ENCODE results near the gene RXRB. TPM values are rescaled to one million over a fixed set of nuclear protein-coding genes. Genes with fewer than 3 reads are reported as not detected.
A peak's percentile ranks its signal among the peaks of the same experiment; 100 is the strongest.

The RXRB gene
- total and polyA plus RNA-seq, 2 of the 13 experiments (the other 11 are each of a cell fraction or from before 2014, with no cell fraction given), result 26.7 to 55.7 TPM

GRCh38 chr6:33205191-33206026 is 4.9 kb upstream of the RXRB start (continued):
- TF ChIP-seq NR1H2 (CRISPR knock-in tag; IDR thresholded peaks at IDR 0.05; ENCODE audit: borderline replicate concordance, low read depth) (no peak), ZNF572 (CRISPR knock-in tag; IDR thresholded peaks at IDR 0.05) (0 out of 2 replicates have a peak, but pooled peaks have one; percentile 39), FOSL2 (CRISPR knock-in tag; IDR thresholded peaks at IDR 0.05) (0 out of 2 replicates have a peak, but pooled peaks have one; percentile 39), POLR2AphosphoS5 (IDR thresholded peaks at IDR 0.05; ENCODE audit: low read depth, low read length) (no peak), ZZZ3 (CRISPR knock-in tag; IDR thresholded peaks at IDR 0.05; ENCODE audit: borderline replicate concordance) (no peak), ZBTB38 (CRISPR knock-in tag; IDR thresholded peaks at IDR 0.05) (peak; percentile 92), CCDC6 (CRISPR knock-in tag; IDR thresholded peaks at IDR 0.05) (no peak), CEBPZ (IDR thresholded peaks at IDR 0.05; ENCODE audit: low read length) (no peak), ZNF607 (CRISPR knock-in tag; IDR thresholded peaks at IDR 0.05; ENCODE audit: borderline replicate concordance) (no peak), GFI1 (CRISPR knock-in tag; IDR thresholded peaks at IDR 0.05; ENCODE audit: borderline replicate concordance) (no peak), YY1 (IDR thresholded peaks at IDR 0.05; ENCODE audit: insufficient read depth, insufficient replicate concordance, low read depth, low read length) (no peak), ELF3 (CRISPR knock-in tag; IDR thresholded peaks at IDR 0.05) (no peak), RFX5 (IDR thresholded peaks at IDR 0.05; ENCODE audit: low read depth, low read length) (no peak; the same call in 1 of the 2 replicates), HNF1A (IDR thresholded peaks at IDR 0.05; ENCODE audit: low read depth) (no peak), HNF1A (CRISPR knock-in tag; IDR thresholded peaks at IDR 0.05; ENCODE audit: borderline replicate concordance) (0 out of 2 replicates have a peak, but pooled peaks have one; percentile 2), SIN3A (IDR thresholded peaks at IDR 0.05; ENCODE audit: borderline replicate concordance, low read depth, low read length) (0 out of 2 replicates have a peak, but pooled peaks have one; percentile 31), CTCF (CRISPR knock-in tag; IDR thresholded peaks at IDR 0.05) (peak; percentile 57), TCF7L2 (IDR thresholded peaks at IDR 0.05; ENCODE audit: low read depth, low read length) (no peak), SNRNP70 (IDR thresholded peaks at IDR 0.05; ENCODE audit: low read depth, low read length) (no peak)
